ENCODE measurements around the gene FTCDNL1. TPM values are rescaled to one million over a fixed set of nuclear protein-coding genes. Genes with fewer than 3 reads are reported as not detected.

FTCDNL1 gene
- total RNA-seq, 1 donor from 2014 or later = 2.7 TPM

- DNase-seq (ENCODE audit: low spot score) = no peak
- Histone ChIP-seq H2AFZ (replicated peaks) (no peak overlapping the region), H3K4me3 (no peak overlapping the region), H3K79me2 (ENCODE audit: low read depth) (no peaks in the 10 kb centered on the region), H3F3A (ENCODE audit: low read depth) (peaks cover 6% of the 10 kb centered on the region), H4K20me1 (ENCODE audit: low read depth) (no peaks in the 10 kb centered on the region), H3K4me2 (no peak overlapping the region), H3K36me3 (no peaks in the 10 kb centered on the region), H3K27ac (no peak overlapping the region), H3K9ac (no peak overlapping the region), H3K4me1 (peaks cover 7% of the 10 kb centered on the region), H3K27me3 (no peaks in the 10 kb centered on the region), H3K9me3 (ENCODE audit: low read depth) (no peaks in the 10 kb centered on the region)
- H3K27me3 Mint-ChIP-seq (ENCODE audit: insufficient read depth, low read depth) = peaks cover 12% of the 10 kb centered on the region
- no peak overlapping the region for H3K27ac Mint-ChIP-seq
- TF ChIP-seq, protein P1, sequence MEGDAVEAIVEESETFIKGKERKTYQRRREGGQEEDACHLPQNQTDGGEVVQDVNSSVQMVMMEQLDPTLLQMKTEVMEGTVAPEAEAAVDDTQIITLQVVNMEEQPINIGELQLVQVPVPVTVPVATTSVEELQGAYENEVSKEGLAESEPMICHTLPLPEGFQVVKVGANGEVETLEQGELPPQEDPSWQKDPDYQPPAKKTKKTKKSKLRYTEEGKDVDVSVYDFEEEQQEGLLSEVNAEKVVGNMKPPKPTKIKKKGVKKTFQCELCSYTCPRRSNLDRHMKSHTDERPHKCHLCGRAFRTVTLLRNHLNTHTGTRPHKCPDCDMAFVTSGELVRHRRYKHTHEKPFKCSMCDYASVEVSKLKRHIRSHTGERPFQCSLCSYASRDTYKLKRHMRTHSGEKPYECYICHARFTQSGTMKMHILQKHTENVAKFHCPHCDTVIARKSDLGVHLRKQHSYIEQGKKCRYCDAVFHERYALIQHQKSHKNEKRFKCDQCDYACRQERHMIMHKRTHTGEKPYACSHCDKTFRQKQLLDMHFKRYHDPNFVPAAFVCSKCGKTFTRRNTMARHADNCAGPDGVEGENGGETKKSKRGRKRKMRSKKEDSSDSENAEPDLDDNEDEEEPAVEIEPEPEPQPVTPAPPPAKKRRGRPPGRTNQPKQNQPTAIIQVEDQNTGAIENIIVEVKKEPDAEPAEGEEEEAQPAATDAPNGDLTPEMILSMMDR (IDR thresholded peaks at IDR 0.05) = no peak
- TF ChIP-seq EZH2phosphoT487 (IDR thresholded peaks at IDR 0.05) = no peak
- TF ChIP-seq EZH2 (IDR thresholded peaks at IDR 0.05) = no peak
- no peak overlapping the region for H3K4me3 Mint-ChIP-seq
- H3K9me3 Mint-ChIP-seq = peaks cover 9% of the 10 kb centered on the region
- H3K36me3 Mint-ChIP-seq = no peaks in the 10 kb centered on the region
- H3K4me1 Mint-ChIP-seq = peaks cover 9% of the 10 kb centered on the region
Observed at GRCh38 chr2:199749571-199749970, 101.4 kb downstream of the FTCDNL1 start.

- DNase-seq (ENCODE audit: low spot score) = no peak
- H3K27me3 Mint-ChIP-seq (ENCODE audit: insufficient read depth, low read depth) = peaks cover 8% of the 10 kb centered on the region
- Histone ChIP-seq H4K20me1 (ENCODE audit: low read depth) (no peaks in the 10 kb centered on the region), H2AFZ (replicated peaks) (peak overlapping the region; percentile 50), H3K9ac (no peak overlapping the region), H3F3A (ENCODE audit: low read depth) (peaks cover 13% of the 10 kb centered on the region), H3K4me2 (no peak overlapping the region), H3K9me3 (ENCODE audit: low read depth) (no peaks in the 10 kb centered on the region), H3K4me3 (no peak overlapping the region), H3K36me3 (no peaks in the 10 kb centered on the region), H3K4me1 (peaks cover 16% of the 10 kb centered on the region), H3K27me3 (no peaks in the 10 kb centered on the region), H3K27ac (no peak overlapping the region), H3K79me2 (ENCODE audit: low read depth) (no peaks in the 10 kb centered on the region)
- no peaks in the 10 kb centered on the region for H3K4me1 Mint-ChIP-seq
- TF ChIP-seq EZH2phosphoT487 (IDR thresholded peaks at IDR 0.05) (no peak), EZH2 (IDR thresholded peaks at IDR 0.05) (no peak)
- TF ChIP-seq, protein P1 (IDR thresholded peaks at IDR 0.05) = no peak
- no peak overlapping the region for H3K4me3 Mint-ChIP-seq
- no peaks in the 10 kb centered on the region for H3K9me3 Mint-ChIP-seq
- H3K36me3 Mint-ChIP-seq = no peaks in the 10 kb centered on the region
- H3K27ac Mint-ChIP-seq = no peak overlapping the region
Observed at GRCh38 chr2:199744724-199745123, 106.3 kb downstream of the FTCDNL1 start.

DNA sequence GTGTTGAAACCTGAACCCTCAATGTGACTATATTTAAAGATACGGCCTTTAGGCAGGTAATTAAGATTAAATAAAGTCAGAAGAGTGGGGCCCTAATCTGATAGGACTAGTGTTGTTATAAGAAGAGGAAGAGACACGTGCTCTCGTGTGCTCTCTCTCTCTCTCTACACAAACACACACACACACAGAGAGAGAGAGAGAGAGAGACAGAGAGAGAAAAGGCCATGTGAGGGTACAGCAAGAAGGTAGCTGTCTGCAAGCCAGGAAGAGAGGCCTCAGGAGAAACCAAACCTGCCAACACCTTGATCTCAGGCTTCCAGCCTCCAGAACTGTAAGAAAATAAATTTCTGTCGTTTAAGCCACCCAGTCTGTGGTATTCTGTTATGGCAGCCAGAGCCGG is 106.7 kb downstream of the FTCDNL1 start:
- Histone ChIP-seq H3K9me3 (ENCODE audit: low read depth) (no peaks in the 10 kb centered on the region), H3F3A (ENCODE audit: low read depth) (peaks cover 13% of the 10 kb centered on the region), H3K27me3 (no peaks in the 10 kb centered on the region), H3K9ac (no peak overlapping the region), H3K4me2 (no peak overlapping the region), H3K27ac (no peak overlapping the region), H3K4me3 (no peak overlapping the region), H3K36me3 (no peaks in the 10 kb centered on the region), H3K79me2 (ENCODE audit: low read depth) (no peaks in the 10 kb centered on the region), H3K4me1 (peaks cover 16% of the 10 kb centered on the region), H2AFZ (replicated peaks) (peak overlapping the region; percentile 50), H4K20me1 (ENCODE audit: low read depth) (no peaks in the 10 kb centered on the region)
- H3K4me1 Mint-ChIP-seq = no peaks in the 10 kb centered on the region
- H3K36me3 Mint-ChIP-seq = no peaks in the 10 kb centered on the region
- H3K27ac Mint-ChIP-seq = no peak overlapping the region
- no peak for TF ChIP-seq EZH2 (IDR thresholded peaks at IDR 0.05)
- no peak for TF ChIP-seq EZH2phosphoT487 (IDR thresholded peaks at IDR 0.05)
- TF ChIP-seq, protein P1 (IDR thresholded peaks at IDR 0.05) = no peak
- H3K9me3 Mint-ChIP-seq = no peaks in the 10 kb centered on the region
- no peak for DNase-seq (ENCODE audit: low spot score)
- no peak overlapping the region for H3K4me3 Mint-ChIP-seq
- peaks cover 5% of the 10 kb centered on the region for H3K27me3 Mint-ChIP-seq (ENCODE audit: insufficient read depth, low read depth)

Data from neural progenitor cell (in vitro differentiated cells).